Erythroblast (primary cell): ENCODE data around the gene DYNC1I1.

Source experiments
- GATA1 ChIP-seq: IDR thresholded peaks from 2 replicates; pipeline ENCODE4 v1.6.1; 2011; ENCODE audit warnings: low read depth, mild to moderate bottlenecking, control low read depth, low read length, moderate library complexity
- POLR2A ChIP-seq: IDR thresholded peaks from 2 replicates; pipeline ENCODE4 v1.6.1; 2011; ENCODE audit warnings: mild to moderate bottlenecking, low read length

- TF ChIP-seq POLR2A (no peak), GATA1 (no peak)
These were observed 138.0 kb downstream of the DYNC1I1 start for GRCh38 chr7:95910341-95910740.
